Calu3 (cell line): Measurements from ENCODE around the gene SYNE2. TPM values are rescaled to one million over a fixed set of nuclear protein-coding genes. Genes with fewer than 3 reads are reported as not detected.
"Not testable (repeated sequence)": the region's sequence is repeated elsewhere in the genome, so short reads cannot be mapped to it uniquely, and the experiment has no call there.

Experiments
- Bru-seq: library from RNA; stranded (reverse); fragments of 400-500 nt; gene quantifications from one replicate; lab custom pipeline; 2021; lab: Mats Ljungman, UMichigan
- BruChase-seq, 2 experiments: library from RNA; stranded (reverse); fragments of 400-500 nt; gene quantifications; one replicate each; lab custom pipeline; 2021; lab: Mats Ljungman, UMichigan
- BruUV-seq: library from RNA; stranded (reverse); fragments of 400-500 nt; replicated peaks from 2 replicates; lab custom pipeline; 2021; lab: Mats Ljungman, UMichigan
- CTCF ChIA-PET: fragments of 300-600 bp; sonication (Branson Sonifier 250); formaldehyde crosslinking; loops from one replicate; lab custom pipeline; 2022; ENCODE audit warnings: antibody characterized with exemption; lab: Charles Lee
- DNase-seq: peaks from one replicate; pipeline ENCODE4 v3.0.0; 2022
- H3K27ac Mint-ChIP-seq: one replicate; pipeline ENCODE4 v1.8.0; 2022; ENCODE audit warnings: mixed read lengths; ENCODE audit not compliant: unreplicated experiment
- H3K27me3 Mint-ChIP-seq: one replicate; pipeline ENCODE4 v1.8.0; 2022; ENCODE audit warnings: mixed read lengths; ENCODE audit not compliant: unreplicated experiment
- H3K36me3 Mint-ChIP-seq: one replicate; pipeline ENCODE4 v1.8.0; 2022; ENCODE audit warnings: mild to moderate bottlenecking, moderate library complexity, mixed read lengths; ENCODE audit not compliant: insufficient read depth, unreplicated experiment
- H3K4me1 Mint-ChIP-seq: one replicate; pipeline ENCODE4 v1.8.0; 2022; ENCODE audit warnings: mild to moderate bottlenecking, low read depth, mixed read lengths; ENCODE audit not compliant: unreplicated experiment
- H3K4me3 Mint-ChIP-seq: one replicate; pipeline ENCODE4 v1.8.0; 2022; ENCODE audit warnings: mild to moderate bottlenecking, low read depth, moderate library complexity, mixed read lengths; ENCODE audit not compliant: unreplicated experiment
- H3K9me3 Mint-ChIP-seq: one replicate; pipeline ENCODE4 v1.8.0; 2022; ENCODE audit warnings: low read depth, mixed read lengths; ENCODE audit not compliant: unreplicated experiment
- intact Hi-C: fragments of 100-400 bp; cut with micrococcal nuclease; formaldehyde crosslinking; loops from one replicate; pipeline ENCODE4 v1.10.0; 2022; ENCODE audit not compliant: unreplicated experiment
- long read RNA-seq: library from polyadenylated mRNA; stranded (forward); transcript quantifications from one replicate; pipeline ENCODE4 v2.0.0, GENCODE V29; 2022
- total RNA-seq: library from RNA; stranded (reverse); gene quantifications from 2 replicates; pipeline ENCODE4 v1.2.3, GENCODE V29; 2022
- TF ChIP-seq, protein P1 (sequence below): fragments of 200-600 bp; IDR thresholded peaks from one replicate; pipeline ENCODE4 v1.8.0; 2022; ENCODE audit warnings: antibody characterized with exemption; ENCODE audit not compliant: unreplicated experiment

Gene SYNE2, protein sequence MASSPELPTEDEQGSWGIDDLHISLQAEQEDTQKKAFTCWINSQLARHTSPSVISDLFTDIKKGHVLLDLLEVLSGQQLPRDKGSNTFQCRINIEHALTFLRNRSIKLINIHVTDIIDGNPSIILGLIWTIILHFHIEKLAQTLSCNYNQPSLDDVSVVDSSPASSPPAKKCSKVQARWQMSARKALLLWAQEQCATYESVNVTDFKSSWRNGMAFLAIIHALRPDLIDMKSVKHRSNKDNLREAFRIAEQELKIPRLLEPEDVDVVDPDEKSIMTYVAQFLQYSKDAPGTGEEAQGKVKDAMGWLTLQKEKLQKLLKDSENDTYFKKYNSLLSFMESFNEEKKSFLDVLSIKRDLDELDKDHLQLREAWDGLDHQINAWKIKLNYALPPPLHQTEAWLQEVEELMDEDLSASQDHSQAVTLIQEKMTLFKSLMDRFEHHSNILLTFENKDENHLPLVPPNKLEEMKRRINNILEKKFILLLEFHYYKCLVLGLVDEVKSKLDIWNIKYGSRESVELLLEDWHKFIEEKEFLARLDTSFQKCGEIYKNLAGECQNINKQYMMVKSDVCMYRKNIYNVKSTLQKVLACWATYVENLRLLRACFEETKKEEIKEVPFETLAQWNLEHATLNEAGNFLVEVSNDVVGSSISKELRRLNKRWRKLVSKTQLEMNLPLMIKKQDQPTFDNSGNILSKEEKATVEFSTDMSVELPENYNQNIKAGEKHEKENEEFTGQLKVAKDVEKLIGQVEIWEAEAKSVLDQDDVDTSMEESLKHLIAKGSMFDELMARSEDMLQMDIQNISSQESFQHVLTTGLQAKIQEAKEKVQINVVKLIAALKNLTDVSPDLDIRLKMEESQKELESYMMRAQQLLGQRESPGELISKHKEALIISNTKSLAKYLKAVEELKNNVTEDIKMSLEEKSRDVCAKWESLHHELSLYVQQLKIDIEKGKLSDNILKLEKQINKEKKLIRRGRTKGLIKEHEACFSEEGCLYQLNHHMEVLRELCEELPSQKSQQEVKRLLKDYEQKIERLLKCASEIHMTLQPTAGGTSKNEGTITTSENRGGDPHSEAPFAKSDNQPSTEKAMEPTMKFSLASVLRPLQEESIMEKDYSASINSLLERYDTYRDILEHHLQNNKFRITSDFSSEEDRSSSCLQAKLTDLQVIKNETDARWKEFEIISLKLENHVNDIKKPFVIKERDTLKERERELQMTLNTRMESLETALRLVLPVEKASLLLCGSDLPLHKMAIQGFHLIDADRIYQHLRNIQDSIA (N-terminal part only)
- 142 and 171 TPM in 2 replicates for total RNA-seq
- percentile 90 among the genes with signal in this experiment for Bru-seq, nascent RNA
- BruChase-seq, experiment 1, labeled RNA remaining after a 6-hour chase, result percentile 91 among the genes with signal in this experiment
- percentile 91 among the genes with signal in this experiment for BruChase-seq, experiment 2, labeled RNA remaining after a 2-hour chase
- long read RNA-seq, partial matches to known transcripts, result 5 of 14 reads
- long read RNA-seq, other reads (novel, unspliced or antisense), result 9 of 14 reads

DNA sequence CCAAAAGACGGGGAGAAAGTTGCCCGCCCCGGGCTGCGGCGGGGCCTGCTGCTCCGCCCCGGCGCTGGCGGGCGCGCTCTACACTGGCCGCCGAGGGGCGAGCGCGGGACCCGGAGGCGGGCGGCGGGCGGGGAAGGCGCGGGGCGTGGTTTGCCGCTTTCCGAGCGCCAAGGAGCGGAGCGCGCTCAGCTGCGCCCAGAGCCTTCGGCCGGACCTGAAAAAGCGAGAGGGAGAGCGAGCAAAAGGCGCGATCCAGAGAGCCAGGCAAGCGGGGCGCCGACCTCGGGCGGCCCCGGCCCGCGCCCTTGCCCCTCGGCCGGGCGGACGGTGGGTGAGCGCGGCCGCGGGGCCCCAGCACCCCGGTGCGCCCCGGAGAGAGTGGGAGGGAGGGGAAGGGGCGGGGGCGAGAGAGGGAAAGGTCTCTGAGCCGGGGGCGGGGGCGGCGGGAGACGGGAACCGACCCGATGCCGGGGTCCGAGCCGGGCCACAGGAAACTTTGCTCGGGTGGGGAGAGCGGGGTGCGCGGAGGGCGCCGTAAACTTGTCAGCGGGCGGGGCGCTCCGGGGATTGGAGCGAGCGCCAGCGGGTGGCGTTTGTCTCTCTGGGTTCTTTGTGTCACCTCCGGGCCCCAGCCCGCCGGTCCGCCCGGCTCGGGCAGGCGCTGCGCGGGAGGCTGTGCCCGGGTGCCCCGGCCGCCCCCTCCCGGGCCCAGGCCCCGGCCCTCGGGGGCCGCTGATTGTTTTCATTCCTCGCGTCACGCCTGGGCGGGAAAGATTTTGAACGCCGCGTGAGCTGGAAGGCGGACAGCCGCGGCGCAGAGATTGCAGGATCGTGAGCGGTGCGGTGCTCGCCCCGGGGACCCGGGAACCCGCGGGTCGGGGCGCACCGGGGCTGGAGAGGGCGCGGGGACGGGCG, at the start of gene SYNE2:
Gene SYNE2, plus strand, starts transcription at position 188 of the 915 bp plus-strand sequence. CDS start 56,145 bp downstream, outside the sequence.
- peak within 1 kb of the TSS; percentile 75 for H3K4me3 Mint-ChIP-seq
- no peaks in the 10 kb centered on the region for H3K27me3 Mint-ChIP-seq
- DNase-seq, result peak; percentile 90
- peaks cover 27% of the 10 kb centered on the region for H3K4me1 Mint-ChIP-seq
- H3K9me3 Mint-ChIP-seq, result no peaks in the 10 kb centered on the region
- BruUV-seq, result no TSS peak
- TF ChIP-seq, protein P1, sequence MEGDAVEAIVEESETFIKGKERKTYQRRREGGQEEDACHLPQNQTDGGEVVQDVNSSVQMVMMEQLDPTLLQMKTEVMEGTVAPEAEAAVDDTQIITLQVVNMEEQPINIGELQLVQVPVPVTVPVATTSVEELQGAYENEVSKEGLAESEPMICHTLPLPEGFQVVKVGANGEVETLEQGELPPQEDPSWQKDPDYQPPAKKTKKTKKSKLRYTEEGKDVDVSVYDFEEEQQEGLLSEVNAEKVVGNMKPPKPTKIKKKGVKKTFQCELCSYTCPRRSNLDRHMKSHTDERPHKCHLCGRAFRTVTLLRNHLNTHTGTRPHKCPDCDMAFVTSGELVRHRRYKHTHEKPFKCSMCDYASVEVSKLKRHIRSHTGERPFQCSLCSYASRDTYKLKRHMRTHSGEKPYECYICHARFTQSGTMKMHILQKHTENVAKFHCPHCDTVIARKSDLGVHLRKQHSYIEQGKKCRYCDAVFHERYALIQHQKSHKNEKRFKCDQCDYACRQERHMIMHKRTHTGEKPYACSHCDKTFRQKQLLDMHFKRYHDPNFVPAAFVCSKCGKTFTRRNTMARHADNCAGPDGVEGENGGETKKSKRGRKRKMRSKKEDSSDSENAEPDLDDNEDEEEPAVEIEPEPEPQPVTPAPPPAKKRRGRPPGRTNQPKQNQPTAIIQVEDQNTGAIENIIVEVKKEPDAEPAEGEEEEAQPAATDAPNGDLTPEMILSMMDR, result no peak
- peaks cover 32% of the 10 kb centered on the region for H3K36me3 Mint-ChIP-seq
- intact Hi-C loops, result no loop called here
- H3K27ac Mint-ChIP-seq, result peak within 1 kb of the TSS; percentile 83
- CTCF ChIA-PET, result interaction anchor here (0.6 to 2.0 kb wide), 6 partner anchors 11 to 347 kb away, joined by 3 to 6 read pairs (median 3); no protein-coding TSS in a partner anchor

DNA sequence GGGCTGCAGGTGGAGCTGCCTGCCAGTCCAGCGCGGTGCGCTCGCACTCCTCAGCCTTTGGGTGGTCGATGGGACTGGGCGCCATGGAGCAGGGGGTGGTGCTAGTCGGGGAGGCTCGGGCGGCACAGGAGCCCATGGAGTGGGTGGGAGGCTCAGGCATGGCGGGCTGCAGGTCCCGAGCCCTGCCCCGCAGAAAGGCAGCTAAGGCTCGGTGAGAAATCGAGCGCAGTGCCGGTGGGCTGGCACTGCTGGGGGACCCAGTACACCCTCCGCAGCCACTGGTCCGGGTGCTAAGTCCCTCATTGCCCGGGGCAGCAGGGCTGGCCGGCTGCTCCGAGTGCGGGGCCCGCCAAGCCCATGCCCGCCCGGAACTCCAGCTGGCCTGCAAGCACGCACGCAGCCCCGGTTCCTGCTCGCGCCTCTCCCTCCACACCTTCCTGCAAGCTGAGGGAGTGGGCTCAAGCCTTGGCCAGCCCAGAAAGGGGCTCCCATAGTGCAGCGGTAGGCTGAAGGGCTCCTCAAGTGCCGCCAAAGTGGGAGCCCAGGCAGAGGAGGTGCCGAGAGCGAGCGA, 49.5 kb upstream of the SYNE2 start:
- H3K36me3 Mint-ChIP-seq, H3K27me3 Mint-ChIP-seq, H3K4me1 Mint-ChIP-seq, H3K4me3 Mint-ChIP-seq, H3K27ac Mint-ChIP-seq, BruUV-seq, H3K9me3 Mint-ChIP-seq, CTCF ChIA-PET, DNase-seq, intact Hi-C loops: not testable (repeated sequence)

DNA sequence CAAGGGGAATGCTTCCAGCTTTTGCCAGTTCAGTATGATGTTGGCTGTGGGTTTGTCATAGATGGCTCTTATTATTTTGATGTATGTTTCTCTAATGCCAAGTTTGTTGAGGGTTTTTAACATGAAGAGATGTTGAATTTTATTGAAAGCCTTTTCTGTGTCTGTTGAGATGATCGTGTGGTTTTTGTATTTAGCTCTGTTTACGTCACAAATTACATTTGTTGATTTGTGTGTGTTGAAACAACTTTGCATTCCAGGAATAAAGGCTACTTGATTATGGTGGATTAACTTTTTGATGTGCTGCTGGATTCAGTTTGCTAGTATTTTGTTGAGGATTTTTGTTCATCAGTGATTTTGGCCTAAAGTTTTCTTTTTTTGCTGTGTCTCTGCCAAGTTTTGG, 46.7 kb upstream of the SYNE2 start:
- DNase-seq, H3K27ac Mint-ChIP-seq, H3K27me3 Mint-ChIP-seq, intact Hi-C loops, H3K36me3 Mint-ChIP-seq, H3K4me1 Mint-ChIP-seq, H3K4me3 Mint-ChIP-seq, CTCF ChIA-PET, BruUV-seq, H3K9me3 Mint-ChIP-seq: not testable (repeated sequence)

DNA sequence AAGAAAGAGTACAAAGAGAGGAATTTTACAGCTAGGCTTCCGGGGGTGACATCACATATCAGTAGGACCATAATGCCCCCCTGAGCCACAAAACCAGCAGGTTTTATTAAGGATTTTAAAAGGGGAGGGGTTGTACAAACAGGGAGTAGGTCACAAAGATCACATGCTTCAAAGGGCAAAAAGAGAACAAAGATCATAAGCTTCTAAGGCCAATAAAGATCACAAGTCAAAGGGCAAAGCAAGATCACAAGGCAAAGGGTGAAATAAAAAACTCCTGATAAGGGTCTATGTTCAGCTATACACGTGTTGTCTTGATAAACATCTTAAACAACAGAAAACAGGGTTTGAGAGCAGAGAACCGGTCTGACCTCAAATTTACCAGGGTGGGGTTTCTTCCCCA, 41.1 kb upstream of the SYNE2 start:
- H3K36me3 Mint-ChIP-seq, DNase-seq, H3K4me1 Mint-ChIP-seq, H3K4me3 Mint-ChIP-seq, H3K27ac Mint-ChIP-seq, BruUV-seq, intact Hi-C loops, H3K9me3 Mint-ChIP-seq, CTCF ChIA-PET, H3K27me3 Mint-ChIP-seq: not testable (repeated sequence)
